ENCODE results near the gene INHBC.

Gene INHBC

GRCh38 chr12:57469296-57470164 is 34.9 kb downstream of the INHBC start:
- no peak for DNase-seq (ENCODE audit: low read depth in 2 of 2)

GRCh38 chr12:57470286-57470969 is 35.8 kb downstream of the INHBC start:
- DNase-seq (ENCODE audit: low read depth in 2 of 2) = no peak

GRCh38 chr12:57470970-57471656 is 36.5 kb downstream of the INHBC start:
- no peak for DNase-seq (ENCODE audit: low read depth in 2 of 2)

- DNase-seq (ENCODE audit: low read depth in 2 of 2) = no peak
Observed at GRCh38 chr12:57471661-57472060, 37.1 kb downstream of the INHBC start.

- no peak for DNase-seq (ENCODE audit: low read depth in 2 of 2)
Observed at GRCh38 chr12:57472391-57472790, 37.8 kb downstream of the INHBC start.

- DNase-seq (ENCODE audit: low read depth in 2 of 2) = no peak
Observed at GRCh38 chr12:57473392-57473791, 38.8 kb downstream of the INHBC start.

- no peak for DNase-seq (ENCODE audit: low read depth in 2 of 2)
Observed at GRCh38 chr12:57473886-57474285, 39.3 kb downstream of the INHBC start.

- no peak for DNase-seq (ENCODE audit: low read depth in 2 of 2)
Observed at GRCh38 chr12:57474430-57474829, 39.8 kb downstream of the INHBC start.

- no peak for DNase-seq (ENCODE audit: low read depth in 2 of 2)
Observed at GRCh38 chr12:57474862-57475261, 40.3 kb downstream of the INHBC start.

GRCh38 chr12:57475271-57476161 is 40.9 kb downstream of the INHBC start:
- DNase-seq (ENCODE audit: low read depth in 2 of 2) = no peak

GRCh38 chr12:57476162-57476992 is 41.8 kb downstream of the INHBC start:
- peak; percentile 80 to 88 for DNase-seq (ENCODE audit: low read depth in 2 of 2)

GRCh38 chr12:57476993-57477709 is 42.6 kb downstream of the INHBC start:
- DNase-seq (ENCODE audit: low read depth in 2 of 2) = no peak

GRCh38 chr12:57477710-57478681 is 43.4 kb downstream of the INHBC start:
- no peak for DNase-seq (ENCODE audit: low read depth in 2 of 2)

- DNase-seq (ENCODE audit: low read depth in 2 of 2) = no peak
Observed at GRCh38 chr12:57479043-57479375, 44.4 kb downstream of the INHBC start.

GRCh38 chr12:57479376-57480115 is 45.0 kb downstream of the INHBC start, which contains the start of gene ARHGAP9:
Gene ARHGAP9, minus strand, starts transcription at chr12:57479866. Its CDS starts 460 bp downstream, at chr12:57479406.
- no peak for DNase-seq (ENCODE audit: low read depth in 2 of 2)

GRCh38 chr12:57481671-57482070 is 47.1 kb downstream of the INHBC start:
- DNase-seq (ENCODE audit: low read depth in 2 of 2) = no peak

- no peak for DNase-seq (ENCODE audit: low read depth in 2 of 2)
Observed at GRCh38 chr12:57483466-57483865, 48.9 kb downstream of the INHBC start.

- no peak for DNase-seq (ENCODE audit: low read depth in 2 of 2)
Observed at GRCh38 chr12:57485695-57486094, 51.1 kb downstream of the INHBC start.
